Right lobe of liver (tissue), 4 donors: ENCODE measurements around the gene ADRA1B.

Source experiments
- POLR2A ChIP-seq: fragments of 450-650 bp; IDR thresholded peaks from one replicate; pipeline ENCODE4 v1.6.1; 2017; ENCODE audit warnings: antibody characterized with exemption, mild to moderate bottlenecking
- TF ChIP-seq, protein P1 (sequence below), 4 donors: fragments of 200-600 bp in 3 of 4; fragments of 450-650 bp in 1 of 4; IDR thresholded peaks; one replicate each; pipeline versions ENCODE4 v1.5.1 to v1.8.0; 2016 to 2022; ENCODE audit warnings: antibody characterized with exemption in 4 of 4, mild to moderate bottlenecking in 2 of 4
- donor health status: DM: no; HTN: no; CAD: no.
- donor health status: DM: no; HTN: no; CAD: no.
- donor health status: DM: no; HTN: yes; CAD: no.

DNA sequence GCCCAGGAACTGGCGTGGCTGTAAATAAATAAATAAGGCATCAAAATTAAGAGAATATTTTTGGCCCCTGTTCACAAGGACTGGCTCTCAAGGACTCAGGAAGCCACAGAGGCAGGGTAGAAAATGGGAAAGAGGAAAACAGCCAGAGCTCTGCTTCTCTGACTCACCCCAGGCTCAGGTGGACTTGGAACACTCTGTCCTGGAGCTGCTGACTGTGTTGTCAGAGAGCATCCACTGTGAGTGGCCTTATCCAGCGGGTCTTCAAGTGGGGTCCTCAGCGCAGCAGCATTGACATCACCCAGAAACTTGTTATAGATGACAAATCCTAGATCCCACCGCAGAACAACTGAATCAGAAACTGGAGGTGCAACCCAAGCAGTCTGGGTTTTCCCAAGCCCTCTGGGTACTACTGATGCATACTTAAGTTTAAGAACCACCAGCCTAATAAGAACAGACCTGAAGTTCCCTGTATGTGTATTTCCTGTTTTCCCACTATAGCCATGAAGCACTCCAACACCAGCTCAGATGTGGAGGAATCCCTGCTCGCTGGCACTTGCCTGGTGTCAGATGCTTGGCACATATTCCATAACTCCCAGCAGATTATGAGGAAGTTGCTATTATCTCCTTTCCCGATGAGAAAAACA, 20.5 kb downstream of the ADRA1B start:
- TF ChIP-seq, protein P1, sequence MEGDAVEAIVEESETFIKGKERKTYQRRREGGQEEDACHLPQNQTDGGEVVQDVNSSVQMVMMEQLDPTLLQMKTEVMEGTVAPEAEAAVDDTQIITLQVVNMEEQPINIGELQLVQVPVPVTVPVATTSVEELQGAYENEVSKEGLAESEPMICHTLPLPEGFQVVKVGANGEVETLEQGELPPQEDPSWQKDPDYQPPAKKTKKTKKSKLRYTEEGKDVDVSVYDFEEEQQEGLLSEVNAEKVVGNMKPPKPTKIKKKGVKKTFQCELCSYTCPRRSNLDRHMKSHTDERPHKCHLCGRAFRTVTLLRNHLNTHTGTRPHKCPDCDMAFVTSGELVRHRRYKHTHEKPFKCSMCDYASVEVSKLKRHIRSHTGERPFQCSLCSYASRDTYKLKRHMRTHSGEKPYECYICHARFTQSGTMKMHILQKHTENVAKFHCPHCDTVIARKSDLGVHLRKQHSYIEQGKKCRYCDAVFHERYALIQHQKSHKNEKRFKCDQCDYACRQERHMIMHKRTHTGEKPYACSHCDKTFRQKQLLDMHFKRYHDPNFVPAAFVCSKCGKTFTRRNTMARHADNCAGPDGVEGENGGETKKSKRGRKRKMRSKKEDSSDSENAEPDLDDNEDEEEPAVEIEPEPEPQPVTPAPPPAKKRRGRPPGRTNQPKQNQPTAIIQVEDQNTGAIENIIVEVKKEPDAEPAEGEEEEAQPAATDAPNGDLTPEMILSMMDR (IDR thresholded peaks at IDR 0.05), result no peak
- TF ChIP-seq POLR2A, result no peak
